Right lobe of liver (tissue), 4 donors: ENCODE data around the gene ZNF429.

Experiments
- CTCF ChIP-seq, 4 donors: fragments of 200-600 bp in 3 of 4; fragments of 450-650 bp in 1 of 4; IDR thresholded peaks; one replicate each; pipeline versions ENCODE4 v1.5.1 to v1.8.0; 2016 to 2022; ENCODE audit warnings: antibody characterized with exemption in 4 of 4, mild to moderate bottlenecking in 2 of 4
- POLR2A ChIP-seq: fragments of 450-650 bp; IDR thresholded peaks from one replicate; pipeline ENCODE4 v1.6.1; 2017; ENCODE audit warnings: antibody characterized with exemption, mild to moderate bottlenecking
- donor health status: DM: no; HTN: no; CAD: no.
- donor health status: DM: no; HTN: no; CAD: no.
- donor health status: DM: no; HTN: yes; CAD: no.

DNA sequence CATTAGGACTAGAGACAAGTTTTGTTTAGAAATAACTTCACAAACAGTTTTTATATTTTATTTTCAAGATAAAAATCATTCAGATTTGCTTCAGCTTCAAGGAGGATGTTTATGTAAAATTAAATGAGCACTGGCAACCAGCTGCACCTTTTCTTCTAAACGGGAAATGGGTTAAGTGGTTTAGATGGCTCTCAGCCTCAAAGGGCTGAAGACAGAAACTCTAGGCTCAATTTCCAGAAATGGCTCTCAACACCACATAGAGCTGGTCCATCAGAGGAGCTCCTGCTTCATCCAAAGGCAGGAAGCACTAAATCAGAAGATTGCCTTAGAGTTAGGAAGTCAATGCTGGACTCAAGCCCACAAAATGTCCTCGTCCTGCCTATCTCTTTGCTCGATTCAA lies 74.7 kb downstream of the ZNF429 start:
- TF ChIP-seq CTCF (IDR thresholded peaks at IDR 0.05) (no peak), POLR2A (no peak)
